ENCODE data around the gene LBR. TPM values are rescaled to one million over a fixed set of nuclear protein-coding genes. Genes with fewer than 3 reads are reported as not detected.
A peak's percentile ranks its signal among the peaks of the same experiment; 100 is the strongest.

The LBR gene
- total and polyA plus RNA-seq, 3 donors from 2014 or later, result 31.7 to 40.3 (median 39.9) TPM

DNA sequence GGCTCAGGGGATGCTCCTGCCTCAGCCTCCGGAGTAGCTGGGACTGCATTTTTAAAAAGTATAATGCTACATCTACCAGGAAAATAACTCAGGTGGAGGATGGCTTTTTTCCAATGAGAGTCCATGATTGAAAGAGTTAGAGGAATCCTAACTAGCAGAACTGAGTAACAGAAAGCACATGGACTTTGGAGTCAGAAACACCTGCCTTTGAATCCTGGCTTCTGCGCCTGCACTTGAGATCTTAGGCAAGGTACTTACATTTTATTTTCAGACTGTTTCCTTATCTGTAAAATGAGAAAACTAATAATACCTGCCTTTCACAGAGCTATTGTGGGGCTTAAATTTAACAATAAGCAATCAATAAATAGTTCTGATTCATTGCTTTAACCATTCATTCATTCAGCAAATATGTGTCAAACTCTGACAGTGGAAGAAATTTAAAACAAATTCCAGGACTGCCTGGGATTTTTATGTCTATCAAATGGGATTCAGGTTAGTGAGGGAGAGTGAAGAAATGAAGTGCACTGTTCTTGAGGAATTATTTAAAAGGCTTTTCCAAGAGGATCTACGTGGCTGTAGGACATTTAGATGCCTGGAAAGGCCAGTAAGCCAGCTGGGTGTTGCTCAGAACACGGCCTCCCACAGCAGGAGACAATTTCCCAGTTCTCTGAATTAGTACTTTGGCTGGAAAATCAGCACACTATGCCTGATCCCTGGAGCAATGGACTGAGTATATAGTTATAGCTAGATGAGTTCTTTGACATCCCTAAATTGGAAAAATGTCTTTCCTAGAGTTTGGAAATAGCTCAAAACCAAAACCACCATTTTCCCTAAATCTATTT, 12.8 kb upstream of the LBR start:
- WGBS, 2 donors, result 78 to 81% methylated on average over 4 of the region's 4 CpGs
- no peak for DNase-seq
- H3K27ac ChIP-seq, result no peak overlapping the region

DNA sequence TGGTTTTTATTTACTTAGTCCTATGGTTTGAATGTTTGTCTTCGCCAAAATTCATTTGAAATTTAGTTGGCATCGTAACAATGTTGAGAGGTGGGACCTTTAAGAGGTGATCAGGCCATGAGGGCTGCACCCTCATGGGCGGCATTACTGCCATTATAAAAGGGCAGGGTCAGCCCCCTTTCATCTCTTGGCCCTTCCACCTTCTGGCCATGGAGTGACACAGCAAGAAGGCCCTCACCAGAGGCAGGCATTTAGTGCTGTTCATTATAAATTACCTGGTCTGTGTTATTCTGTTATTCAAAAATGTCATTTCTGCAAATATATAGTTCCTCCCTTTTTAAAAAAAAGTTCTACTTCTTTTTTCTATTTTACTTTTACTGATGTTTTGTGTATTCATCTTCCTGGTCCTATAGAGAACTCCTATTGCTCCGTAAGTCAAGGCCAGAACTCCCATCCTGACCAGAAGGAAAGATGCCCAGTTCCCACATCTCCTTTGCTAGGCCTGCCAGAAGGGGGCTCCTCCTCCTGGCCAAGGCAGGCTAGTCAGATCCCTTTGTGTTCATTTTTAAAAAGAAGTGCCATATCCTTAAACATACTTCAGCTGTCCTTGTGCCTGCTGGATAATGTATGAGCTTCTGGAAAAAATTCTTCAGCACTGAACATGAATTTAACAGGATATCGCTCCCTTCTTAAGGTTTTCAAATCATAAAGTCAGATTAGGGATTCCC, 10.0 kb upstream of the LBR start:
- WGBS, 2 donors, result 86 to 89% methylated on average over 5 of the region's 5 CpGs
- Histone ChIP-seq H3K9me3 (no peaks in the 10 kb centered on the region), H3K36me3 (ENCODE audit: low read depth, missing control alignments) (no peaks in the 10 kb centered on the region), H3K4me1 (no peaks in the 10 kb centered on the region), H3K27me3 (no peaks in the 10 kb centered on the region), H3K4me3 (no peak overlapping the region), H3K27ac (no peak overlapping the region)
- no peak for DNase-seq
- intact Hi-C loops (cut with DNase I; ENCODE audit: low total_unique reads), result no loop called here
- TF ChIP-seq POLR2A (IDR thresholded peaks at IDR 0.05), result no peak
- TF ChIP-seq, protein P1, sequence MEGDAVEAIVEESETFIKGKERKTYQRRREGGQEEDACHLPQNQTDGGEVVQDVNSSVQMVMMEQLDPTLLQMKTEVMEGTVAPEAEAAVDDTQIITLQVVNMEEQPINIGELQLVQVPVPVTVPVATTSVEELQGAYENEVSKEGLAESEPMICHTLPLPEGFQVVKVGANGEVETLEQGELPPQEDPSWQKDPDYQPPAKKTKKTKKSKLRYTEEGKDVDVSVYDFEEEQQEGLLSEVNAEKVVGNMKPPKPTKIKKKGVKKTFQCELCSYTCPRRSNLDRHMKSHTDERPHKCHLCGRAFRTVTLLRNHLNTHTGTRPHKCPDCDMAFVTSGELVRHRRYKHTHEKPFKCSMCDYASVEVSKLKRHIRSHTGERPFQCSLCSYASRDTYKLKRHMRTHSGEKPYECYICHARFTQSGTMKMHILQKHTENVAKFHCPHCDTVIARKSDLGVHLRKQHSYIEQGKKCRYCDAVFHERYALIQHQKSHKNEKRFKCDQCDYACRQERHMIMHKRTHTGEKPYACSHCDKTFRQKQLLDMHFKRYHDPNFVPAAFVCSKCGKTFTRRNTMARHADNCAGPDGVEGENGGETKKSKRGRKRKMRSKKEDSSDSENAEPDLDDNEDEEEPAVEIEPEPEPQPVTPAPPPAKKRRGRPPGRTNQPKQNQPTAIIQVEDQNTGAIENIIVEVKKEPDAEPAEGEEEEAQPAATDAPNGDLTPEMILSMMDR (IDR thresholded peaks at IDR 0.05), result peak in 1 of 3 experiments; percentile 25

More for the DNA sequence above, 12.8 kb upstream of the LBR start:
- no peak for TF ChIP-seq POLR2A (IDR thresholded peaks at IDR 0.05)
- TF ChIP-seq, protein P1 (IDR thresholded peaks at IDR 0.05), result no peak
- H3K4me3 ChIP-seq, result no peak overlapping the region
- no peaks in the 10 kb centered on the region for H3K36me3 ChIP-seq (ENCODE audit: low read depth, missing control alignments)
- H3K9me3 ChIP-seq, result no peaks in the 10 kb centered on the region
- H3K27me3 ChIP-seq, result no peaks in the 10 kb centered on the region
- peaks cover 12% of the 10 kb centered on the region for H3K4me1 ChIP-seq
- intact Hi-C loops (cut with DNase I; ENCODE audit: low total_unique reads), result no loop called here

DNA sequence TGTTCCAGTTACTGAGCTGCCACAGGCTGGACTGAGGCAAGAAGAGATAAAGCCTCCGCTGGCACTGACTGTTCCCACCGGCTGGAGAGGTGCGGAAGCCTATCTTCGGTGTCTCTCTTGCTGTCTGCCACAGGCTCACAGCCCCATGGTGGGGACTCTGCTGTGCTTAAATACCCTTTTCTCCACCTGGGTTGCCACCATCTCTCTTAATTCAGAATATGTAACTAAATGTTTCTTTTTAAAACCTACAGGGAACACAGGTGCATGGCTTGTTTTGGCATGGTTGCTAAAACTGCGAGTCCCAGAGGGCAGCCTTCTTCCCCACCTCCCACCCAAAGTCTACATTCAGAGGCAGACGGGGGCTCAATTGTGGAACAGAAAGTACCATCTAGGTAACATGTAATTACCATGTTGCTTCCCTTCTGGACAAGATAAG, 8.1 kb upstream of the LBR start:
- no peaks in the 10 kb centered on the region for H3K4me1 ChIP-seq
- TF ChIP-seq, protein P1 (IDR thresholded peaks at IDR 0.05), result no peak
- no peak for TF ChIP-seq POLR2A (IDR thresholded peaks at IDR 0.05)
- 61 to 74% methylated on average over 6 of the region's 6 CpGs for WGBS, 2 donors
- no peaks in the 10 kb centered on the region for H3K27me3 ChIP-seq
- no peak for DNase-seq
- no peak overlapping the region for H3K27ac ChIP-seq
- no peak overlapping the region for H3K4me3 ChIP-seq
- intact Hi-C loops (cut with DNase I; ENCODE audit: low total_unique reads), result no loop called here
- no peaks in the 10 kb centered on the region for H3K9me3 ChIP-seq
- no peaks in the 10 kb centered on the region for H3K36me3 ChIP-seq (ENCODE audit: low read depth, missing control alignments)

GRCh38 chr1:225435487-225435886, 7.6 kb upstream of the LBR start:
- no peaks in the 10 kb centered on the region for H3K4me1 ChIP-seq
- H3K27ac ChIP-seq, result no peak overlapping the region
- intact Hi-C loops (cut with DNase I; ENCODE audit: low total_unique reads), result no loop called here
- no peaks in the 10 kb centered on the region for H3K9me3 ChIP-seq
- no peak overlapping the region for H3K4me3 ChIP-seq
- DNase-seq, result no peak
- WGBS, 2 donors, result 88 to 92% methylated on average over 1 of the region's 1 CpG
- TF ChIP-seq, protein P1 (IDR thresholded peaks at IDR 0.05), result no peak
- no peak for TF ChIP-seq POLR2A (IDR thresholded peaks at IDR 0.05)
- no peaks in the 10 kb centered on the region for H3K36me3 ChIP-seq (ENCODE audit: low read depth, missing control alignments)
- H3K27me3 ChIP-seq, result no peaks in the 10 kb centered on the region
